ENCODE measurements around the gene PLA2G4A.

GRCh38 chr1:186965847-186966246 is 137.1 kb downstream of the PLA2G4A start:
- TF ChIP-seq POLR2A (IDR thresholded peaks at IDR 0.05) (no peak), CTCF (IDR thresholded peaks at IDR 0.05) (no peak)

Data from esophagus squamous epithelium (tissue), 4 donors.